Measurements from ENCODE around the gene UGT2B7. TPM values are rescaled to one million over a fixed set of nuclear protein-coding genes. Genes with fewer than 3 reads are reported as not detected.

Gene UGT2B7
- total and polyA plus RNA-seq, 12 donors, result not detected

DNA sequence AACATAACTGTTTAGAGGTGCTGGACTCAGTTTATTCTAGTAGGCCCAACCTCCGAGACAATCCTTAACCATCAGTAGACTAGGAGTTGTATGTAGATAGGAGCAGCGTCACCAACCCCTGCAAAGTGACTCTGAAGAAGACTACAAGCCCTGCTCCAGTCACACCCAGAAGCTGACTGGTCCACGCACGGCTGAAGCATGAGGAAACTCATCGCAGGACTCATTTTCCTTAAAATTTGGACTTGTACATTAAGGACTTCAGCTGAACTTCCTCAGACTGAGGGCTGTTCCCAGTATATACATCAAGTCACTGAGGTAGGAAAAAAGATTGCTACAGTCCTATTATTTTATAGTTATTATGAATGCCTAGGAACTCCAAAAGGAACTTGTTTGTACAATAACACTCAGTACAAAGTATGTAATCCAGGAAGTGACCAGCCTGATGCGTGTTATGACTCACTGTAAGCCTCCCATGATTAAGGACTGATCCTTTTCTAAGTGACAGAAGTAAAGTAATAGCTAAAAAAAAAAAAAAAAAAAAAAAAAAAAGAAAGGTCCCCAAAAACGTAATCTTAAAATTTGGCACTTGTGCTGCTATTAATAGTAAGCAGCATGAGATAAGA is 41.6 kb upstream of the UGT2B7 start:
- no peak for DNase-seq
- WGBS, 2 donors, result 72 to 76% methylated on average over 7 of the region's 7 CpGs
- Histone ChIP-seq H3K27me3 (no peaks in the 10 kb centered on the region), H3K36me3 (no peaks in the 10 kb centered on the region), H3K9me3 (no peaks in the 10 kb centered on the region), H3K4me1 (no peaks in the 10 kb centered on the region), H3K4me3 (no peak overlapping the region), H3K27ac (no peak overlapping the region)
- no peak for ATAC-seq
- TF ChIP-seq, protein P1, sequence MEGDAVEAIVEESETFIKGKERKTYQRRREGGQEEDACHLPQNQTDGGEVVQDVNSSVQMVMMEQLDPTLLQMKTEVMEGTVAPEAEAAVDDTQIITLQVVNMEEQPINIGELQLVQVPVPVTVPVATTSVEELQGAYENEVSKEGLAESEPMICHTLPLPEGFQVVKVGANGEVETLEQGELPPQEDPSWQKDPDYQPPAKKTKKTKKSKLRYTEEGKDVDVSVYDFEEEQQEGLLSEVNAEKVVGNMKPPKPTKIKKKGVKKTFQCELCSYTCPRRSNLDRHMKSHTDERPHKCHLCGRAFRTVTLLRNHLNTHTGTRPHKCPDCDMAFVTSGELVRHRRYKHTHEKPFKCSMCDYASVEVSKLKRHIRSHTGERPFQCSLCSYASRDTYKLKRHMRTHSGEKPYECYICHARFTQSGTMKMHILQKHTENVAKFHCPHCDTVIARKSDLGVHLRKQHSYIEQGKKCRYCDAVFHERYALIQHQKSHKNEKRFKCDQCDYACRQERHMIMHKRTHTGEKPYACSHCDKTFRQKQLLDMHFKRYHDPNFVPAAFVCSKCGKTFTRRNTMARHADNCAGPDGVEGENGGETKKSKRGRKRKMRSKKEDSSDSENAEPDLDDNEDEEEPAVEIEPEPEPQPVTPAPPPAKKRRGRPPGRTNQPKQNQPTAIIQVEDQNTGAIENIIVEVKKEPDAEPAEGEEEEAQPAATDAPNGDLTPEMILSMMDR (IDR thresholded peaks at IDR 0.05), result no peak
- intact Hi-C loops (cut with DNase I), result no loop called here

- intact Hi-C loops (cut with DNase I), result no loop called here
- Histone ChIP-seq H3K27me3 (no peaks in the 10 kb centered on the region), H3K4me1 (no peaks in the 10 kb centered on the region), H3K4me3 (no peak overlapping the region), H3K36me3 (no peaks in the 10 kb centered on the region), H3K27ac (no peak overlapping the region), H3K9me3 (no peaks in the 10 kb centered on the region)
- ATAC-seq, result no peak
- 92 to 95% methylated on average over 6 of the region's 6 CpGs for WGBS, 2 donors
- TF ChIP-seq, protein P1 (IDR thresholded peaks at IDR 0.05), result no peak
- no peak for DNase-seq
Observed at GRCh38 chr4:69056150-69056549, 40.1 kb upstream of the UGT2B7 start.

GRCh38 chr4:69056921-69057550 is 39.2 kb upstream of the UGT2B7 start:
- WGBS, 2 donors, result 59 to 63% methylated on average over 4 of the region's 4 CpGs

GRCh38 chr4:69057620-69058409 is 38.5 kb upstream of the UGT2B7 start:
- DNase-seq (no peak), ATAC-seq (no peak)
- 44 to 52% methylated on average over 5 of the region's 5 CpGs for whole genome bisulfite sequencing, 2 donors
- Histone ChIP-seq H3K4me1 (no peaks in the 10 kb centered on the region), H3K27ac (no peak overlapping the region), H3K27me3 (no peaks in the 10 kb centered on the region), H3K4me3 (no peak overlapping the region), H3K36me3 (no peaks in the 10 kb centered on the region), H3K9me3 (peaks cover 0 to 4% (median 0%) of the 10 kb centered on the region in 11 donors)
- TF ChIP-seq, protein P1 (IDR thresholded peaks at IDR 0.05), result no peak
- intact Hi-C loops (cut with DNase I), result no loop called here

More at GRCh38 chr4:69056921-69057550, 39.2 kb upstream of the UGT2B7 start:
- Histone ChIP-seq H3K36me3 (no peaks in the 10 kb centered on the region), H3K4me1 (no peaks in the 10 kb centered on the region), H3K4me3 (no peak overlapping the region), H3K27me3 (no peaks in the 10 kb centered on the region), H3K9me3 (no peaks in the 10 kb centered on the region), H3K27ac (no peak overlapping the region)
- DNase-seq, result no peak
- no peak for ATAC-seq
- intact Hi-C loops (cut with DNase I), result no loop called here
- TF ChIP-seq, protein P1 (IDR thresholded peaks at IDR 0.05), result no peak
